Stimulated activated naive CD4-positive, alpha-beta T cell (primary cell): ENCODE data around the gene ARG2.
"Not testable (repeated sequence)": the region's sequence is repeated elsewhere in the genome, so short reads cannot be mapped to it uniquely, and the experiment has no call there.

Source experiments
- DNase-seq, 6 experiments: peaks; one replicate each; lab custom pipeline; 2025; lab: John Stamatoyannopoulos, UW

Gene ARG2

GRCh38 chr14:67586369-67586768 lies 33.4 kb upstream of the ARG2 start:
- no peak for DNase-seq

GRCh38 chr14:67589204-67589770 lies 30.4 kb upstream of the ARG2 start:
- DNase-seq: no peak

GRCh38 chr14:67593650-67594049 lies 26.1 kb upstream of the ARG2 start:
- not testable (repeated sequence) for DNase-seq

GRCh38 chr14:67595392-67595791 lies 24.3 kb upstream of the ARG2 start:
- DNase-seq: no peak

GRCh38 chr14:67599698-67600561 lies 19.8 kb upstream of the ARG2 start, which contains the start of gene PIGH:
Gene PIGH, minus strand, starts transcription at chr14:67600268. Its CDS starts 65 bp downstream, at chr14:67600203.
- peak; percentile 85 to 92 (median 91) for DNase-seq

- DNase-seq: not testable (repeated sequence)
Observed at GRCh38 chr14:67600562-67600974, 19.2 kb upstream of the ARG2 start.

GRCh38 chr14:67602076-67602475 lies 17.6 kb upstream of the ARG2 start:
- DNase-seq: no peak

GRCh38 chr14:67602995-67603545 lies 16.6 kb upstream of the ARG2 start:
- no peak for DNase-seq

GRCh38 chr14:67607646-67608045 lies 12.1 kb upstream of the ARG2 start:
- DNase-seq: no peak

- DNase-seq: no peak
Observed at GRCh38 chr14:67609642-67610310, 9.9 kb upstream of the ARG2 start.

GRCh38 chr14:67610491-67610890 lies 9.2 kb upstream of the ARG2 start:
- DNase-seq: no peak

- DNase-seq: peak in 5 of 6 experiments; percentile 38 to 80 (median 67)
Observed at GRCh38 chr14:67618617-67619063, 1.1 kb upstream of the ARG2 start.

- DNase-seq: peak in 1 of 6 experiments; percentile 15
Observed at GRCh38 chr14:67620217-67620785, 581 bp downstream of the ARG2 start.

- no peak for DNase-seq
Observed at GRCh38 chr14:67622675-67623074, 3.0 kb downstream of the ARG2 start.

GRCh38 chr14:67623114-67623513 lies 3.4 kb downstream of the ARG2 start:
- DNase-seq: peak in 5 of 6 experiments; percentile 4 to 25 (median 16)

GRCh38 chr14:67626131-67626530 lies 6.4 kb downstream of the ARG2 start:
- not testable (repeated sequence) for DNase-seq

- no peak for DNase-seq
Observed at GRCh38 chr14:67627519-67627918, 7.8 kb downstream of the ARG2 start.

GRCh38 chr14:67630186-67630585 lies 10.5 kb downstream of the ARG2 start:
- no peak for DNase-seq

- DNase-seq: no peak
Observed at GRCh38 chr14:67630938-67631337, 11.2 kb downstream of the ARG2 start.

GRCh38 chr14:67633451-67634147 lies 13.9 kb downstream of the ARG2 start:
- DNase-seq: no peak

GRCh38 chr14:67636361-67636919 lies 16.7 kb downstream of the ARG2 start:
- no peak for DNase-seq
